K562 (cell line): Measurements from ENCODE around the gene TRMU.

Source experiments
- AFF4 ChIP-seq: sonication (generic); formaldehyde crosslinking; IDR thresholded peaks from 2 replicates; pipeline ENCODE4 v1.8.0; 2023; ENCODE audit warnings: mild to moderate bottlenecking, missing genetic modification reagents
- BACH1 ChIP-seq: fragments of 200-800 bp; sonication (Bioruptor generic); IDR thresholded peaks from 2 replicates; pipeline ENCODE4 v1.6.1; 2016; ENCODE audit warnings: missing genetic modification characterization, missing compliant biosample characterization
- BHLHE40 ChIP-seq: IDR thresholded peaks from 2 replicates; pipeline ENCODE4 v1.6.1; 2011; ENCODE audit warnings: low read length, improper control_type of control experiment
- CTCF ChIP-seq, 3 experiments: IDR thresholded peaks in 2 of 3; conservative IDR thresholded peaks in 1 of 3; 2 replicates each; pipeline ENCODE4 v1.5.1; 2011 to 2012; ENCODE audit warnings: low read length in 3 of 3, mild to moderate bottlenecking in 3 of 3, control low read depth in 2 of 3, improper control_type of control experiment in 1 of 3, inconsistent platforms in 1 of 3, low read depth in 1 of 3, mixed read lengths in 1 of 3, moderate library complexity in 1 of 3; ENCODE audit not compliant: insufficient read depth in 2 of 3
- ERF ChIP-seq: fragments of 450-650 bp; formaldehyde crosslinking; IDR thresholded peaks from 2 replicates; pipeline ENCODE4 v1.4.0; 2020; ENCODE audit warnings: mild to moderate bottlenecking, mixed read lengths
- FOXA1 ChIP-seq: fragments of 450-650 bp; IDR thresholded peaks from 2 replicates; pipeline ENCODE4 v1.6.1; 2016; ENCODE audit warnings: mild to moderate bottlenecking, borderline replicate concordance
- HNRNPLL ChIP-seq: fragments of 200-400 bp; formaldehyde crosslinking; IDR thresholded peaks from 2 replicates; pipeline ENCODE4 v1.6.1; 2017; ENCODE audit warnings: low read length, low read depth, mild to moderate bottlenecking; ENCODE audit not compliant: poor library complexity, severe bottlenecking
- MTA3 ChIP-seq: fragments of 450-650 bp; formaldehyde crosslinking; IDR thresholded peaks from 2 replicates; pipeline ENCODE4 v1.6.1; 2017; ENCODE audit warnings: mild to moderate bottlenecking, borderline replicate concordance
- NUFIP1 ChIP-seq: fragments of 450-650 bp; IDR thresholded peaks from 2 replicates; pipeline ENCODE4 v1.6.1; 2018; ENCODE audit not compliant: partially characterized antibody
- POLR2A ChIP-seq: fragments of 450-650 bp; conservative IDR thresholded peaks from 2 replicates; pipeline ENCODE4 v1.6.1; 2016
- ZNF217 ChIP-seq: sonication (generic); formaldehyde crosslinking; IDR thresholded peaks from 2 replicates; pipeline ENCODE4 v1.8.0; 2022; ENCODE audit warnings: mild to moderate bottlenecking, missing genetic modification reagents
- TF ChIP-seq, protein P1 (sequence below): fragments of 450-650 bp; conservative IDR thresholded peaks from 2 replicates; pipeline ENCODE4 v1.6.1; 2016; ENCODE audit warnings: missing genetic modification characterization, low read depth, mild to moderate bottlenecking, control low read depth, missing compliant biosample characterization
- TF ChIP-seq, protein P2 (sequence below): sonication (generic); formaldehyde crosslinking; IDR thresholded peaks from 2 replicates; pipeline ENCODE4 v1.8.0; 2023; ENCODE audit warnings: mild to moderate bottlenecking, missing genetic modification reagents

DNA sequence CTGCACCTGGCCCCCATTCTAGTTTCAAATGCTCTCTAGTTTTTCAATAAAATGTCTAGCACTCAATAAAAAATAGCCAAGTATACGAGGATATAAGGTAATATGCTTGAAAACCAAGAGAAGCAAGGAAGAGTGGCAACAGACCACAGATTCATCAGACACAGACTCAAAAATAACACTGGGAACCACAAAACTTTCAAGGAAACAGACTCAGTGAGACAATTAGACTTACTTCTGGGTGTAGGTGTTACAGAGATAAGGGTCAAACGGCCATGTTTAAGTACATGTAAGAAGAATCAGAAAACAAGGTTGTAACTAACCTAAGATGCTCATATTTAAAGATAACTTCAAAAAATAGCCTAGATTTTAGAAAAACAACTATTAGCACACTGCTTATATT lies 67.0 kb downstream of the TRMU start:
- TF ChIP-seq, protein P1, sequence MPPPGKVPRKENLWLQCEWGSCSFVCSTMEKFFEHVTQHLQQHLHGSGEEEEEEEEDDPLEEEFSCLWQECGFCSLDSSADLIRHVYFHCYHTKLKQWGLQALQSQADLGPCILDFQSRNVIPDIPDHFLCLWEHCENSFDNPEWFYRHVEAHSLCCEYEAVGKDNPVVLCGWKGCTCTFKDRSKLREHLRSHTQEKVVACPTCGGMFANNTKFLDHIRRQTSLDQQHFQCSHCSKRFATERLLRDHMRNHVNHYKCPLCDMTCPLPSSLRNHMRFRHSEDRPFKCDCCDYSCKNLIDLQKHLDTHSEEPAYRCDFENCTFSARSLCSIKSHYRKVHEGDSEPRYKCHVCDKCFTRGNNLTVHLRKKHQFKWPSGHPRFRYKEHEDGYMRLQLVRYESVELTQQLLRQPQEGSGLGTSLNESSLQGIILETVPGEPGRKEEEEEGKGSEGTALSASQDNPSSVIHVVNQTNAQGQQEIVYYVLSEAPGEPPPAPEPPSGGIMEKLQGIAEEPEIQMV (tag), result no peak
- TF ChIP-seq POLR2A (no peak), BHLHE40 (no peak), FOXA1 (no peak), MTA3 (no peak), CTCF (IDR thresholded peaks at IDR 0.05 in 2 of 3, conservative IDR thresholded peaks at IDR 0.05 in 1 of 3; ENCODE audit: insufficient read depth in 2 of 3, low read depth in 1 of 3, low read length in 3 of 3) (no peak), ERF (CRISPR knock-in tag) (no peak), BACH1 (tag) (no peak), AFF4 (CRISPR knock-in tag) (no peak), NUFIP1 (no peak), HNRNPLL (no peak), ZNF217 (CRISPR knock-in tag) (no peak)
- TF ChIP-seq, protein P2, sequence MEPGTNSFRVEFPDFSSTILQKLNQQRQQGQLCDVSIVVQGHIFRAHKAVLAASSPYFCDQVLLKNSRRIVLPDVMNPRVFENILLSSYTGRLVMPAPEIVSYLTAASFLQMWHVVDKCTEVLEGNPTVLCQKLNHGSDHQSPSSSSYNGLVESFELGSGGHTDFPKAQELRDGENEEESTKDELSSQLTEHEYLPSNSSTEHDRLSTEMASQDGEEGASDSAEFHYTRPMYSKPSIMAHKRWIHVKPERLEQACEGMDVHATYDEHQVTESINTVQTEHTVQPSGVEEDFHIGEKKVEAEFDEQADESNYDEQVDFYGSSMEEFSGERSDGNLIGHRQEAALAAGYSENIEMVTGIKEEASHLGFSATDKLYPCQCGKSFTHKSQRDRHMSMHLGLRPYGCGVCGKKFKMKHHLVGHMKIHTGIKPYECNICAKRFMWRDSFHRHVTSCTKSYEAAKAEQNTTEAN (CRISPR knock-in tag), result no peak
